ENCODE results near the gene KLHDC10.

GRCh38 chr7:130147710-130148325 is 77.5 kb downstream of the KLHDC10 start:
- TF ChIP-seq POLR2AphosphoS5 (IDR thresholded peaks at IDR 0.05; ENCODE audit: insufficient read depth in 1 of 2, low read depth in 1 of 2): no peak
- no peak for TF ChIP-seq CTCF (IDR thresholded peaks at IDR 0.05)

Measured in vagina (tissue), 2 donors.